Stimulated activated CD4-positive, alpha-beta T cell treated with anti-CD3 and anti-CD28 coated beads, Interleukin-1b, Interleukin-23, amount 100 ng/mL, for 1 hour (primary cell): ENCODE results near the gene ST3GAL6.

ENCODE experiments used
- DNase-seq, 2 donors: peaks; one replicate each; pipeline ENCODE4 v3.0.0-alpha.2; 2020; ENCODE audit warnings: low read depth in 2 of 2

Gene ST3GAL6

GRCh38 chr3:98740324-98740723 lies 22.8 kb upstream of the ST3GAL6 start:
- no peak for DNase-seq

GRCh38 chr3:98741121-98741716 lies 21.9 kb upstream of the ST3GAL6 start:
- DNase-seq = no peak

- DNase-seq = no peak
These were observed 20.1 kb upstream of the ST3GAL6 start for GRCh38 chr3:98743071-98743470.

- no peak for DNase-seq
These were observed 18.9 kb upstream of the ST3GAL6 start for GRCh38 chr3:98744283-98744682.

- no peak for DNase-seq
These were observed 17.4 kb upstream of the ST3GAL6 start for GRCh38 chr3:98745718-98746117.

- no peak for DNase-seq
These were observed 17.0 kb upstream of the ST3GAL6 start for GRCh38 chr3:98746122-98746521.

- no peak for DNase-seq
These were observed 16.3 kb upstream of the ST3GAL6 start for GRCh38 chr3:98746882-98747281.

GRCh38 chr3:98750276-98750919 lies 12.7 kb upstream of the ST3GAL6 start:
- no peak for DNase-seq

GRCh38 chr3:98754483-98754882 lies 8.7 kb upstream of the ST3GAL6 start:
- no peak for DNase-seq

GRCh38 chr3:98755601-98756000 lies 7.5 kb upstream of the ST3GAL6 start:
- DNase-seq = no peak

GRCh38 chr3:98759629-98760028 lies 3.5 kb upstream of the ST3GAL6 start:
- DNase-seq = no peak

GRCh38 chr3:98761643-98762229 lies 1.4 kb upstream of the ST3GAL6 start:
- no peak for DNase-seq

GRCh38 chr3:98763819-98764418 lies 779 bp downstream of the ST3GAL6 start:
- no peak for DNase-seq

GRCh38 chr3:98764472-98764884 lies 1.3 kb downstream of the ST3GAL6 start:
- DNase-seq = no peak

GRCh38 chr3:98765721-98766120 lies 2.6 kb downstream of the ST3GAL6 start:
- no peak for DNase-seq

- DNase-seq = no peak
These were observed 3.8 kb downstream of the ST3GAL6 start for GRCh38 chr3:98766924-98767323.

- DNase-seq = no peak
These were observed 5.8 kb downstream of the ST3GAL6 start for GRCh38 chr3:98768961-98769360.

- no peak for DNase-seq
These were observed 6.3 kb downstream of the ST3GAL6 start for GRCh38 chr3:98769448-98769847.

GRCh38 chr3:98770261-98771039 lies 7.3 kb downstream of the ST3GAL6 start:
- DNase-seq = no peak

- no peak for DNase-seq
These were observed 8.9 kb downstream of the ST3GAL6 start for GRCh38 chr3:98772022-98772421.

- no peak for DNase-seq
These were observed 12.5 kb downstream of the ST3GAL6 start for GRCh38 chr3:98775459-98776139.

GRCh38 chr3:98776140-98776493 lies 13.0 kb downstream of the ST3GAL6 start:
- no peak for DNase-seq
